Mammary epithelial cell (primary cell): Measurements from ENCODE around the gene SMYD5.

Experiments used
- CTCF ChIP-seq, 2 donors: IDR thresholded peaks in 1 of 2; conservative IDR thresholded peaks in 1 of 2; 2 replicates each; pipeline ENCODE4 v1.5.1; 2011 to 2012; ENCODE audit warnings: inconsistent platforms in 2 of 2, low read length in 2 of 2, mild to moderate bottlenecking in 2 of 2, control low read depth in 1 of 2, low read depth in 1 of 2; ENCODE audit not compliant: insufficient read depth in 1 of 2; ENCODE audit errors: extremely low read depth in 1 of 2
- EZH2 ChIP-seq: IDR thresholded peaks from 2 replicates; pipeline ENCODE4 v1.6.1; 2012; ENCODE audit warnings: low read length, inconsistent platforms, borderline replicate concordance

GRCh38 chr2:73259704-73260337 is 45.8 kb downstream of the SMYD5 start:
- TF ChIP-seq CTCF (conservative IDR thresholded peaks at IDR 0.05 in 1 of 2, IDR thresholded peaks at IDR 0.05 in 1 of 2; ENCODE audit: extremely low read depth in 1 of 2, insufficient read depth in 1 of 2, low read depth in 1 of 2, low read length in 2 of 2) (no peak), EZH2 (no peak)
